A549 (cell line): ENCODE results near the gene NIT2.

Source experiments
- POLR2A ChIP-seq: IDR thresholded peaks from 2 replicates; pipeline ENCODE4 v1.6.1; 2012; ENCODE audit warnings: mild to moderate bottlenecking, low read length
- SREBF2 ChIP-seq: fragments of 450-650 bp; IDR thresholded peaks from 2 replicates; pipeline ENCODE4 v1.6.1; 2014; ENCODE audit warnings: mild to moderate bottlenecking, moderate library complexity
- TF ChIP-seq, protein P1 (sequence below): fragments of >200 bp; sonication (Bioruptor Twin); formaldehyde crosslinking; IDR thresholded peaks from 3 replicates; pipeline ENCODE4 v1.5.1; 2016

DNA sequence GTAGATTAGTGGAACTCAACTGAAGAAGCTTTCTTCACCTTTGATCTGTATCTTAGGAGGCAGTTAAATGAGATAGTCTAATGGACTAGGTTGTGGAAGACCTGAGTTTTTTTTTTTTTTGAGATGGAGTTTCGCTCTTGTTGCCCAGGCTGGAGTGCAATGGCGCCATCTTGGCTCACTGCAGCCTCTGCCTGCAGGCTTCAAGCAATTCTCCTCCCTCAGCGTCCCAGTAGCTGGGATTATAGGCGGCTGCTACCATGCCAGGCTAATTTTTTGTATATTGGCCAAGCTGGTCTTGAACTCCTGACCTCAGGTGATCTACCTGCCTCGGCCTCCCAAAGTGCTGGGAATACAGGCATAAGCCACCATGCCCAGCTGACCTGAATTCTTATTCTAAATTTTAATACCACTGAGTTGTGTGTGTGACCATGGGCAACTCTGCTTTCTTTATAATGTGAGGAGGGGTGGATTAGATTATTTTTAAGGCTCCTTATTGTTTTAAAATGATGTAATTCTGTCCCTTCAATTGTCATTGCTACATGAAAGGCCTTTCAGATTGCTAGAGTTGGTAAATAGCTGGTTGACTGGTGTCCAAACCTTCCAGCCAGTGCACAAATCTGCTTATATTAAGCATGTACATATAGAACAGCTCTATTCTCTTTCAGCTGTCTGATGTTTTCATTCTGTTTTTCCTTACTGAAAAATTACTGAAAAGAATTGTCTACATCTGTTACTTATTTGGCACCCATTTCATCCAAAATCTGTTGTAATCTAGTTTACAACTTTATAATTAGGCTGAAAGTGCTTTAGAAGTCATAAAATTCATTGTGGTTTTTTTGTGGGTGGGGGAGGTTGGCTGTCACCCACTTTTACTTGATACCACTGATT is 69.0 kb downstream of the NIT2 start:
- TF ChIP-seq SREBF2 (no peak), POLR2A (no peak)
- TF ChIP-seq, protein P1, sequence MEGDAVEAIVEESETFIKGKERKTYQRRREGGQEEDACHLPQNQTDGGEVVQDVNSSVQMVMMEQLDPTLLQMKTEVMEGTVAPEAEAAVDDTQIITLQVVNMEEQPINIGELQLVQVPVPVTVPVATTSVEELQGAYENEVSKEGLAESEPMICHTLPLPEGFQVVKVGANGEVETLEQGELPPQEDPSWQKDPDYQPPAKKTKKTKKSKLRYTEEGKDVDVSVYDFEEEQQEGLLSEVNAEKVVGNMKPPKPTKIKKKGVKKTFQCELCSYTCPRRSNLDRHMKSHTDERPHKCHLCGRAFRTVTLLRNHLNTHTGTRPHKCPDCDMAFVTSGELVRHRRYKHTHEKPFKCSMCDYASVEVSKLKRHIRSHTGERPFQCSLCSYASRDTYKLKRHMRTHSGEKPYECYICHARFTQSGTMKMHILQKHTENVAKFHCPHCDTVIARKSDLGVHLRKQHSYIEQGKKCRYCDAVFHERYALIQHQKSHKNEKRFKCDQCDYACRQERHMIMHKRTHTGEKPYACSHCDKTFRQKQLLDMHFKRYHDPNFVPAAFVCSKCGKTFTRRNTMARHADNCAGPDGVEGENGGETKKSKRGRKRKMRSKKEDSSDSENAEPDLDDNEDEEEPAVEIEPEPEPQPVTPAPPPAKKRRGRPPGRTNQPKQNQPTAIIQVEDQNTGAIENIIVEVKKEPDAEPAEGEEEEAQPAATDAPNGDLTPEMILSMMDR, result peak; percentile 8; the same call in 1 of the 3 replicates
